HTR-8/SVneo (cell line): ENCODE results near the gene AFAP1L2.
"Not testable (repeated sequence)": the region's sequence is repeated elsewhere in the genome, so short reads cannot be mapped to it uniquely, and the experiment has no call there.

Experiments
- DNase-seq: peaks from one replicate; pipeline ENCODE4 v3.0.0; 2011; ENCODE audit warnings: low spot score, mixed read lengths; ENCODE audit not compliant: insufficient read length
- FAIRE-seq: peaks from 2 replicates; lab custom pipeline; 2011; peaks lifted over from hg19 to GRCh38; lab: Jason Lieb, UNC

AFAP1L2 gene

GRCh38 chr10:114367351-114368056 is 36.8 kb downstream of the AFAP1L2 start:
- FAIRE-seq (no peak), DNase-seq (no peak)

- DNase-seq (no peak), FAIRE-seq (no peak)
Observed at GRCh38 chr10:114364726-114365125, 39.6 kb downstream of the AFAP1L2 start.

GRCh38 chr10:114363745-114364454 is 40.4 kb downstream of the AFAP1L2 start:
- no peak for DNase-seq
- no peak for FAIRE-seq

GRCh38 chr10:114362826-114363355 is 41.4 kb downstream of the AFAP1L2 start:
- FAIRE-seq (no peak), DNase-seq (no peak)

- FAIRE-seq (no peak), DNase-seq (no peak)
Observed at GRCh38 chr10:114359953-114360345, 44.4 kb downstream of the AFAP1L2 start.

- FAIRE-seq, result no peak
- no peak for DNase-seq
Observed at GRCh38 chr10:114359041-114359952, 45.0 kb downstream of the AFAP1L2 start.

GRCh38 chr10:114357515-114357996 is 46.7 kb downstream of the AFAP1L2 start:
- DNase-seq, result no peak
- no peak for FAIRE-seq

GRCh38 chr10:114356751-114357514 is 47.4 kb downstream of the AFAP1L2 start:
- no peak for FAIRE-seq
- no peak for DNase-seq

GRCh38 chr10:114356126-114356525 is 48.2 kb downstream of the AFAP1L2 start:
- DNase-seq, result no peak
- no peak for FAIRE-seq

- no peak for FAIRE-seq
- DNase-seq, result no peak
Observed at GRCh38 chr10:114353383-114353782, 50.9 kb downstream of the AFAP1L2 start.

- no peak for FAIRE-seq
- no peak for DNase-seq
Observed at GRCh38 chr10:114352653-114353298, 51.5 kb downstream of the AFAP1L2 start.

- no peak for DNase-seq
- FAIRE-seq, result no peak
Observed at GRCh38 chr10:114350751-114351150, 53.6 kb downstream of the AFAP1L2 start.

GRCh38 chr10:114349522-114350215 is 54.6 kb downstream of the AFAP1L2 start:
- no peak for FAIRE-seq

GRCh38 chr10:114349071-114349470 is 55.2 kb downstream of the AFAP1L2 start:
- not testable (repeated sequence) for DNase-seq, FAIRE-seq

More at GRCh38 chr10:114349522-114350215, 54.6 kb downstream of the AFAP1L2 start:
- no peak for DNase-seq

GRCh38 chr10:114347791-114348190 is 56.5 kb downstream of the AFAP1L2 start:
- FAIRE-seq, result no peak

GRCh38 chr10:114347241-114347640 is 57.1 kb downstream of the AFAP1L2 start:
- FAIRE-seq (no peak), DNase-seq (no peak)

More at GRCh38 chr10:114347791-114348190, 56.5 kb downstream of the AFAP1L2 start:
- DNase-seq, result no peak

GRCh38 chr10:114346176-114347031 is 57.9 kb downstream of the AFAP1L2 start:
- DNase-seq (no peak), FAIRE-seq (no peak)
